Measurements from ENCODE around the gene PTK6.

Gene PTK6

DNA sequence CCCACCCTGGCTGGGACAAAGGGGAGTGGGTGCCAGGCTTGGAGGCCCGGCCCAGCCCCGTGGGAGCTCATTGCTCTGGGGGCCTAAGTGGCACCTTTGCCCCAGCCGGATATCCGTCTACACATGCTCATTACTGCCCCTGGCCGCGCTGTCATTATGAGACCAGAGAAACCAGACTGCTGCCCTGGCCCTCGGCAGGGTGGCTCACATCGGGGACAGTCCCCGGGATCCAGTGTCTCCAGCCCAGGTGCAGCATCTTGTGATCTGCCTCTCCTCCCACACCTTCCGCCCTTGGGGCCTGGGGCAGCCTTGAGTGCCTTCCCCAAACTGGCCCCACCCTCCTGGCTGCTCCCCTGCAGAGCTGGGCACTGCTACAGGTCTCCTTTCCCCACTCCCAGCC lies 5.5 kb upstream of the PTK6 start:
- DNase-seq, result no peak

GRCh38 chr20:63542031-63542559 lies 4.9 kb upstream of the PTK6 start:
- DNase-seq, result no peak

- no peak for DNase-seq
These were observed 4.2 kb upstream of the PTK6 start for GRCh38 chr20:63541371-63541770.

DNA sequence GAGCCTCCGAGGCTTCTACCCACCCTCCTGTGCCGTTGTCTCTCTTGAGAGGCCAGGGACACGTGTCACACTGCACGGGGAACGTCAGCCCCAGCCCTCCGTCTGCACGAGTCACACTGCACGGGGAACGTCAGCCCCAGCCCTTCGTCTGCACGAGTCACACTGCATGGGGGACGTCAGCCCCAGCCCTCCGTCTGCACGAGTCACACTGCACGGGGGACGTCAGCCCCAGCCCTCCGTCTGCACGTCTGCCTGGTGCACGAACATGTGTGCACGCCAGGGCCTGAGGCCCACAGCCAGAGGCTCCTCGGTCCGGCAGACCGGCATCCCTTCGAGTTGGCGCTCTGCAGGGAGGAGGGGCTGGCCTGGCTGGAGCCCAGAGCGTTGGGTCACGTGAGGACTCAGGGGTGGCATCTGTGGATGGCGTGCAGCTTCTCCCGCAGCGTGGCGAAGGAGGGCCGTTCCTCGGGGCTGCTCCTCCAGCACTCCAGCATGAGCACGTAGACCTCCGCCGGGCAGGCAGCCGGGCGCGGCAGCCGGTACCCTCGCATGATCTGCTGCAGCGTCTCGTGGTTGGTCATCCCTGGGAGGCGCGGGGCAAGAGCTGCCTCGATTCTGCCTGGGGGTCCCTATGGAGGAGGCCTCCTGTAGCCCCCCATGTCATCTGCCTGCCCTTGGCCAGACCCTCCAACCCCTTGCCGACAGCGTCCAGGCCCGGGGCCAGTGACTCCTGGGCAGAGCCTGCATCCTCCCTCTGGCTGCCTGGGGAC lies 3.4 kb upstream of the PTK6 start:
- peak; percentile 14 to 36 (median 23) for DNase-seq

- no peak for DNase-seq
These were observed 2.5 kb upstream of the PTK6 start for GRCh38 chr20:63539441-63540370.

DNA sequence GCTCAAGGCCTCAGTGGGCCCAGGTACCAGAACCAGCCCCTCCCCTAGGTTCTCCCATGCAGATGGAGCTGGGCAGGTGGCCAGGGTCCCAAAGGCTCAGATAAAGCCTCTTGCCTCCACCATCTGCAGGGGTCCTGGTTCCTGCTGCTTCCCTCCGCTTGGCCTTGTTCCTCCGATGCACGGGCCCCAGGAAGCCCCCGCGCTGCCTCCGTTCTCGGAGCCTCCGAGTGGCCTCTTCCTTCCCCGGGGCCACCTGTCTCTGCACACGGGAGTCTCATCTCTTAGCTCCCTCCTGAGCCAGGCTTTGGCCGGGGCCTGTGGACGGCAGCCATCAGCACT lies 1.9 kb upstream of the PTK6 start:
- DNase-seq, result no peak

DNA sequence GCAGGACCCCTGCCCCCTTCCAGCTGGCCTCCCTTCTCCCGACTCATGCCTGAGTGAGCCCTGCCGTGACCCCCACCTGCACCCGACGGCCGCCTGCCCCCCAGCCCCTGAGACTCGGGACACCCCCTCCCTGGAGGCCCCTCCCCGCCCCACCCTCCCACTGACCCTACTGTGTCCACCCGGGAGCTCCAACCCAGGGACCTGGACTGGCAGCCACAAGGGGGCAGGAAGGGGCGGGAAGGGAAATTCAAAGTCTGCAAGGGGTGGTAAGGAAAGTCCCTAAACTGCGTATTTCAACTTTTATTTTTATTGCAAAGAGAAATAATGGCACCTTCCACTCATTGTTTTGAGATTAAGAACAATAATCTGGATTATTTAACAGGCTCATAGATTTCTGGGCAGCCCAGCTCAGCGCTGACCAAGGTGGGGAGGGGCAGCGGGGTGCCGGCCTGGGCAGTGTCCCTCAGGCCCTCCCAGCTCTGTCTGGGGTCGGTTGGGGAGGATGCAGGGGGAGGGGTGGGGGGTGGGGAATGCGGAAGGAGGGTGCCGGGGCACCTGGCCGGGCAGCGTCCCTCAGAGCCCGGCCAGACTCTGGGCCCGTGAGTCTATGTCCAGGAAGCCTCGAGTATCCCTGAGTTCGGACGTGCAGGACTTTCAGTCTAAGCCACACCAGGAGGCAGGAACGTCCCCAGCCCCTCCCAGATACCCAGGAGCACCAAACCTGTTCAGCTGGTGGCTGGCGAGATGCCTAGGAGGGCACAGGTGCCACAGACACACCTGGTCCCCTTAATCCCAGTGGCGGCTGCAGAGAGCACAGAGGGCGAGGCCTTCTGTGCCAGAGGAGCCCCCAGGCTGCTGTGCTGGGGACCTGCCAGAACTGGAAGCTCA lies 1.3 kb upstream of the PTK6 start:
- DNase-seq, result peak; percentile 41 to 76 (median 64)

DNA sequence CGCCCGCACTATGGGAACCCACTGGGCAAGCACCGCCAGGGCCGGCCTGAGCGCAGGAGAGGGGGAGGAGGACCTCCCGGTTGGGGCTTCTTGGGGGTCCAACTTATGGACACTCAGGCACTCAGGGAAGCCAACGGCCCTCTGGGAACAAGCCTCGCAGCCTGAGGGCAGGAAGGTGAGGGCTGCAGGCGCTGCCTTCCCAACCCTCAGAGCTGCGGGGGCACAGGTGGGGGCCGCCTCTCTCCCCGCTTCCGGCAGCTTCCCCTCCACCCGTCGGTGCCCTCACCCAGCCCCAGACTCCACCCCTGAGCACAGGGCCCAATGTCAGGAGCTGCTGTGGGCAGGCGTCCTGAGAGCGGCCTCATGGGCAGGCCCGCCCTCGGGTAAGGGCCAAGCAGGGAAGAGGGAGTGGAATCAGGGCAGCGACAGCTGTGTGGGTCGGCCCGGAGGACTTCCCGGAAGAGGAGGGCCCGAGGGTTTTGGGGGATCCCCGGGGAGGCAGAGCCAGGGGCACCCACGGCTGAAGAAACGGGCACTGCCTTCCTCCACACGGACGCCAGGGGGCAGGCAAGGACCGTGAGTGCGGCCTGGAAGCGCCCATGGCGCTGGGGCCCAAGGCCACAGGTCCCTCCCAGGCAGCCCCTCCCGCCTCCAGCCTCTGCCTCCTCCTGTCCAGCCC lies 488 bp upstream of the PTK6 start:
- peak; percentile 99 for DNase-seq

- DNase-seq, result peak in 3 of 4 experiments; percentile 19 to 30 (median 22)
These were observed 767 bp downstream of the PTK6 start for GRCh38 chr20:63536241-63536977.

DNA sequence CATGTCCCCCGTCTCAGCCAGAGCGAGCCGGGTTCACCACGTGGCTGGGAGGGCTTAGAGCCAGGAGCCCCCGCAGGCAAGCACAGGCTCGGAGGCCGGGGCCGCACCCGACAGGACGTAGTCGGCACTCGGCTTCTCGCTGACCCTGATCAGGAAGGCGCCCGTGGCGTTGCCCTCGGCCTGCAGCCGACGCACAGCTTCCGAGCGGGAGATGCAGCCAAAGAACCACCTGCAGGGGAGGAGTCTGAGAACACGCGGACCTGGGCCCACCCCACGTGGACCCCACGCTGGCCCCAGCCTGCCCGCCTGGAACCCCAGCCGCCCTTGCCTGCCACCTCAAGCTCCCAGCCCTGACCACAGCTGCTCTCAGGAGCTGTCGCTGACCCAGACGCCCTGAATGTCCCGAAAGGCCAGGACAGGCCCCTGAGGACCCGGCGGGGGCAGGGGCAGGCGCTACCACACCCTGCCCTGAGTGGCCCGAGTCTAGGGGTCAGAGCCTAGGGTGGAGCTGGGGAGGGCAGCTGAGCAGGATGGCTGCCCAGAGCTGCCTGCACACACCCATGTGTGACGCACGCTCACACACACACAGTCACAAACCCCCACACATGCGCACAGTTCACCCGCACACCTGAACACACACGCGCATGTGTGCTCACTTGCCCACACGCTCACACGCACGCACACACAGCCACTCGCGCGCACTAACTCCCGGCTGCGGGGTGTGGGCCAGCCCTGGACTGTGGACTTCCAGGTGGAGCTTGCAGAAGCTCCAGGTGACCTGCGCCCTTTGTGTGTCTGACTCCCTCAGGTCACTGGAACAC lies 2.1 kb downstream of the PTK6 start:
- peak in 1 of 4 experiments; percentile 14 for DNase-seq

GRCh38 chr20:63534427-63534830 lies 2.7 kb downstream of the PTK6 start:
- no peak for DNase-seq

DNA sequence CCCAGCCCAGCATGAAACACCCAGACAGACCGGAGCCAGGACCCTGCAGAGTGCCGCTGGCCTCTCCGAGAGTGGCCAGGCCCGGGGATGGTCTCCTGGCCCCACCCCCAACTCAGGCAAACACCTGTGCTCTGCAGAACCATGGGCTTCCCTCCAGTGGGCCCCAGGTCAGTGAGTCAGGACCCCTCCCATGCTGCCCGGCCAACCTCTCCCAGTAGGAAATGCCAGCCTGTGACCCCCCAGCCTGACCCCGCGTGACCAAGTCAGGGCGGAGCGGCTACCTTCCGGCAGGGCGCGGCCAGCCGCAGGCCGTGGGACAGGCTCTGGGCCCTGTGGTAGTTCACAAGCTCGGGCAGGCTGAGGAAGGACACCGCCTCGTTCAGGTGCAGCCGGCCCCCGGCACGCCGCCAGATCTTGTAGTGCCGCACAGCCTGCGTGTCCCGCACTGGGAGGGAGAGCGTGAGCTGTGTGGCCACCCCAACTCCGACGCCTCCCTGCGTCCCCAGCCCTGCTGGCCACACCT lies 3.2 kb downstream of the PTK6 start:
- DNase-seq, result no peak

DNA sequence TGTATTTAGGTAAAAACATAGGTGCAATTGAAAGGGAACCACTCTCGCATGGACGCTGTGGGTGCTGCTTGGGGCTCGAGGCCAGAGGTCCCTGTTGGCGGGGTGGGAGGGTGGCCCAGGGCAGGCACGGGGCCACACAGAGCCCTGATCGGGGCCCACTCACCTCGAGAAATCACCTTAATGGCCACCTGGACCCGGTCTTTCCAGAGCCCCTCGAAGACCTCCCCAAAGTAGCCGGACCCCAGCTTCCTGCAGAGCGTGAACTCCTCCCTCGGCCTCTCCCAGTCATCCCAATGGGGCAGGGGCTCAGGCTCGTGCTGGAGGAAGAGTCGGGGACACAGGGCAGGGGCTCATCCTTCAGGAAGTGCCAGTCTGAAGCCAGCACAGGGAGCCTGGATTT lies 3.8 kb downstream of the PTK6 start:
- DNase-seq, result no peak

DNA sequence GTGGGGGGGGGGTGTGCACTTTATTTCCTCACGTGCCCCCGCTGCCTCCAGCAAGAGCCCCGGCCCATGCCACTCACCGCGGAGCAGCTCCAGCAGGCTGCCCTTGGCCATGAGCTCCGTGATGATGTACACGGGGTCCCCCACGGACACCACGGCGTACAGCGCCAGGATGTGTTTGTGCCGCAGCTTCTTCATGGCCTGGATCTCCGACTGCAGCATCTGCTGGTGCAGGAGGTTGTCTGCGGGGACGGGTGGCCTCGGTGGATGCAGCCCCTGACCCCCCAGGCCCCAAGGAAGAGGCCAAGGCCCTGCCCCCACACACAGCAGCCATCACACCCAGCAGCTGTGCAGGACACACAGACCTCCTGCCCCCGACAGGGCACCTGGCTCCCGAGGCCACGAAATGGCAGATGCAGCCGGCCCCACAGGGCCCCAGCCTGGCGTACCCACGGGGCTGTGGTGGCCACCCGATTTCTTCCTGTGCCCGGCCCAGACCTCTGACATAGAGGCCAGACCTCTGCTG lies 4.7 kb downstream of the PTK6 start:
- no peak for DNase-seq

GRCh38 chr20:63531686-63532448 lies 5.3 kb downstream of the PTK6 start:
- no peak for DNase-seq

GRCh38 chr20:63530788-63531160 lies 6.4 kb downstream of the PTK6 start:
- DNase-seq, result no peak

GRCh38 chr20:63529861-63530787 lies 7.1 kb downstream of the PTK6 start:
- DNase-seq, result no peak
